Endometrial microvascular endothelial cells (primary cell): ENCODE data around the gene ARHGAP40. TPM values are rescaled to one million over a fixed set of nuclear protein-coding genes. Genes with fewer than 3 reads are reported as not detected.

Source experiments
- in situ Hi-C: cut with HindIII; loops from 2 replicates; pipeline ENCODE4 v1.10.0; 2017; ENCODE audit warnings: low sequenced_read_pairs, low pct_unique_long_range_greater_than_20kb; ENCODE audit errors: inconsistent ontology term
- total RNA-seq: library from RNA; depleted of rRNA; stranded (reverse); fragments of >200 nt; gene quantifications from one replicate; pipeline ENCODE4 v1.2.3, GENCODE V29; 2015; ENCODE audit errors: inconsistent ontology term

Gene ARHGAP40
- total RNA-seq, 1 donor from 2014 or later = 0.19 TPM

- in situ Hi-C loops = no loop called here
Measured at GRCh38 chr20:38669688-38670087, 68.1 kb downstream of the ARHGAP40 start.

GRCh38 chr20:38670786-38671185 is 69.2 kb downstream of the ARHGAP40 start:
- in situ Hi-C loops = no loop called here

GRCh38 chr20:38671186-38671585 is 69.6 kb downstream of the ARHGAP40 start:
- in situ Hi-C loops = no loop called here

GRCh38 chr20:38671701-38672292 is 70.2 kb downstream of the ARHGAP40 start:
- in situ Hi-C loops = no loop called here

GRCh38 chr20:38672504-38672903 is 70.9 kb downstream of the ARHGAP40 start:
- in situ Hi-C loops = no loop called here

- in situ Hi-C loops = no loop called here
Measured at GRCh38 chr20:38673261-38673660, 71.7 kb downstream of the ARHGAP40 start.

GRCh38 chr20:38673725-38674091 is 72.1 kb downstream of the ARHGAP40 start:
- in situ Hi-C loops = no loop called here

GRCh38 chr20:38674092-38674764 is 72.6 kb downstream of the ARHGAP40 start:
- in situ Hi-C loops = no loop called here

- in situ Hi-C loops = no loop called here
Measured at GRCh38 chr20:38674765-38675133, 73.1 kb downstream of the ARHGAP40 start.

GRCh38 chr20:38676576-38676975 is 75.0 kb downstream of the ARHGAP40 start:
- in situ Hi-C loops = no loop called here

- in situ Hi-C loops = no loop called here
Measured at GRCh38 chr20:38680500-38681306, 79.1 kb downstream of the ARHGAP40 start.

GRCh38 chr20:38685271-38685670 is 83.7 kb downstream of the ARHGAP40 start:
- in situ Hi-C loops = no loop called here

- in situ Hi-C loops = no loop called here
Measured at GRCh38 chr20:38685853-38686473, 84.4 kb downstream of the ARHGAP40 start.

- in situ Hi-C loops = no loop called here
Measured at GRCh38 chr20:38692436-38693411, 91.1 kb downstream of the ARHGAP40 start.

GRCh38 chr20:38697306-38697705 is 95.7 kb downstream of the ARHGAP40 start:
- in situ Hi-C loops = no loop called here

- in situ Hi-C loops = no loop called here
Measured at GRCh38 chr20:38698541-38698940, 96.9 kb downstream of the ARHGAP40 start.

- in situ Hi-C loops = no loop called here
Measured at GRCh38 chr20:38700141-38700540, 98.5 kb downstream of the ARHGAP40 start.
